KMS-11 (cell line): ENCODE measurements around the gene TTC29.

Experiments used
- H2AFZ ChIP-seq: fragments of 200-600 bp; sonication (generic); 2 replicates; pipeline ENCODE4 v1.6.1; 2016; ENCODE audit warnings: antibody characterized with exemption, mixed run types, low read depth
- H3K27ac ChIP-seq: fragments of 200-600 bp; sonication (generic); 2 replicates; pipeline ENCODE4 v1.6.1; 2016; ENCODE audit warnings: mild to moderate bottlenecking, mixed run types
- H3K27me3 ChIP-seq: fragments of 200-600 bp; sonication (generic); 2 replicates; pipeline ENCODE4 v1.6.1; 2017; ENCODE audit warnings: mild to moderate bottlenecking, low read depth, mixed run types, moderate library complexity; ENCODE audit not compliant: insufficient read depth
- H3K36me3 ChIP-seq: fragments of 200-600 bp; sonication (generic); 2 replicates; pipeline ENCODE4 v1.6.1; 2017; ENCODE audit warnings: mild to moderate bottlenecking, mixed run types; ENCODE audit not compliant: insufficient read depth
- H3K4me1 ChIP-seq: fragments of 200-600 bp; sonication (generic); 2 replicates; pipeline ENCODE4 v1.6.1; 2016; ENCODE audit warnings: mild to moderate bottlenecking, low read depth, mixed run types; ENCODE audit not compliant: poor library complexity, severe bottlenecking
- H3K4me2 ChIP-seq: fragments of 200-600 bp; sonication (generic); 2 replicates; pipeline ENCODE4 v1.7.0; 2016; ENCODE audit warnings: mild to moderate bottlenecking, mixed run types
- H3K4me3 ChIP-seq: fragments of 200-600 bp; sonication (generic); IDR thresholded peaks from 2 replicates; pipeline ENCODE4 v1.6.1; 2017; ENCODE audit warnings: low read depth, low read length, mixed read lengths; ENCODE audit not compliant: insufficient read depth
- H3K79me2 ChIP-seq: fragments of 200-600 bp; sonication (generic); 2 replicates; pipeline ENCODE4 v1.6.1; 2016; ENCODE audit warnings: low read depth, mixed run types; ENCODE audit not compliant: insufficient read depth
- H3K9ac ChIP-seq: fragments of 200-600 bp; sonication (generic); 2 replicates; pipeline ENCODE4 v1.6.1; 2016; ENCODE audit warnings: mild to moderate bottlenecking, mixed run types
- H4K20me1 ChIP-seq: fragments of 200-600 bp; sonication (generic); 2 replicates; pipeline ENCODE4 v1.6.1; 2016; ENCODE audit warnings: mild to moderate bottlenecking, mixed run types; ENCODE audit not compliant: insufficient read depth
- CTCF ChIP-seq: fragments of 200-600 bp; sonication (generic); conservative IDR thresholded peaks from 2 replicates; pipeline ENCODE4 v1.6.1; 2017; ENCODE audit warnings: low read depth, mild to moderate bottlenecking, antibody characterized with exemption, low read length, moderate library complexity, mixed read lengths

The TTC29 gene

GRCh38 chr4:146975527-146975926 lies 29.9 kb upstream of the TTC29 start:
- no peaks in the 10 kb centered on the region for H3K36me3 ChIP-seq
- TF ChIP-seq CTCF, result no peak
- no peak overlapping the region for H3K4me2 ChIP-seq
- no peak overlapping the region for H3K9ac ChIP-seq
- no peaks in the 10 kb centered on the region for H3K27me3 ChIP-seq
- no peak overlapping the region for H3K27ac ChIP-seq
- no peak overlapping the region for H2AFZ ChIP-seq
- no peaks in the 10 kb centered on the region for H3K4me1 ChIP-seq
- no peaks in the 10 kb centered on the region for H3K79me2 ChIP-seq
- H4K20me1 ChIP-seq, result no peaks in the 10 kb centered on the region
- no peak overlapping the region for H3K4me3 ChIP-seq

- Histone ChIP-seq H3K36me3 (no peaks in the 10 kb centered on the region), H3K4me3 (no peak overlapping the region), H3K4me2 (no peak overlapping the region), H3K27ac (no peak overlapping the region), H3K79me2 (no peaks in the 10 kb centered on the region), H3K4me1 (no peaks in the 10 kb centered on the region), H3K9ac (no peak overlapping the region), H4K20me1 (no peaks in the 10 kb centered on the region), H2AFZ (no peak overlapping the region), H3K27me3 (no peaks in the 10 kb centered on the region)
- TF ChIP-seq CTCF, result no peak
Observed at GRCh38 chr4:146975036-146975435, 29.4 kb upstream of the TTC29 start.

- no peaks in the 10 kb centered on the region for H3K79me2 ChIP-seq
- H3K4me3 ChIP-seq, result no peak overlapping the region
- H3K27me3 ChIP-seq, result no peaks in the 10 kb centered on the region
- H3K4me1 ChIP-seq, result no peaks in the 10 kb centered on the region
- H3K36me3 ChIP-seq, result no peaks in the 10 kb centered on the region
- H4K20me1 ChIP-seq, result no peaks in the 10 kb centered on the region
- H2AFZ ChIP-seq, result no peak overlapping the region
- no peak overlapping the region for H3K27ac ChIP-seq
- no peak for TF ChIP-seq CTCF
- H3K4me2 ChIP-seq, result no peak overlapping the region
- H3K9ac ChIP-seq, result no peak overlapping the region
Observed at GRCh38 chr4:146972036-146972435, 26.4 kb upstream of the TTC29 start.

GRCh38 chr4:146969126-146969525 lies 23.5 kb upstream of the TTC29 start:
- Histone ChIP-seq H3K36me3 (no peaks in the 10 kb centered on the region), H3K4me2 (no peak overlapping the region), H4K20me1 (no peaks in the 10 kb centered on the region), H3K4me1 (no peaks in the 10 kb centered on the region), H3K79me2 (no peaks in the 10 kb centered on the region), H3K9ac (no peak overlapping the region), H3K27me3 (no peaks in the 10 kb centered on the region), H3K27ac (no peak overlapping the region), H3K4me3 (no peak overlapping the region), H2AFZ (no peak overlapping the region)
- TF ChIP-seq CTCF, result no peak
